HG03175 (cell line): ENCODE measurements around the gene CYBC1.

Source experiments
- ATAC-seq: cut with Tn5 transposase; IDR thresholded peaks from one replicate; pipeline ENCODE4 v1.9.1; 2021; ENCODE audit warnings: mild to moderate bottlenecking, moderate library complexity; ENCODE audit not compliant: unreplicated experiment

CYBC1 gene

DNA sequence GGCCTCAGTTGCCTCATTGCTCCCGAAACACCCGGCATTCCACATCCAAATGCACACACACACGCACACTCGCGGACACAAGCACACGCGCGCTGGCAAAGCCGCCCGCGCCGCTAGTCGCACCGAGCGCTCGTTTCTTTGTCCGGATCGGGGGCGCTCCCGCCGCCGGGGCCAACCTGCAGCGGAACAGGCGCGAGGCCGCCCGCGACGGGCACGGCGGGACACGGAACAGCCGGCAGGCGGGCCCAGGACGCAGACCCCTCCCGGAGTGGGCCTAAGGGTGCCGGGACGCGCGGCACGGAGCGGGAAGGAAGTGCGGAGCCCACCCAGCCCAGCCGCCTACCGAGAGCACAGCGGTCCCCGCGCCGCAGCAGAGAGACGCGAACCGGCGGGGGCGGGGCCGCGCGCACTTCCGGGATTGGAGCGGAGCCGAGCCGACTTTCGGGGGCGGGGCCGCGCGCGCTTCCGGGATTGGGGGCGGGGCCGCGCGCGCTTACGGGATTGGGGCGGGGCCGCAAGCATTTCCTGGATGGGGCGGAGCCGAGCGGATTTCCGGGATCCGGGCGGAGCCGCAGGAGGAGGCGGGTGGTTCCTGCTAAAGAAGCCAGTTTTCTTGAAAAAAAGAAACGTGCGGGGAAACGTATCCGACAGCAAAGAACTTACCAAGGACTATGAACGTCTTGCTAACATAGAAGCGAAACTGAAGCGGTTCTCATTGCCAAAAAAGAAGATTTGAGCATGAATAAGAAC is at the start of gene CYBC1:
Gene CYBC1, minus strand, starts transcription at position 396 of the 750 bp plus-strand sequence. CDS start 1,498 bp downstream, outside the sequence.
- peak; percentile 53 for ATAC-seq

DNA sequence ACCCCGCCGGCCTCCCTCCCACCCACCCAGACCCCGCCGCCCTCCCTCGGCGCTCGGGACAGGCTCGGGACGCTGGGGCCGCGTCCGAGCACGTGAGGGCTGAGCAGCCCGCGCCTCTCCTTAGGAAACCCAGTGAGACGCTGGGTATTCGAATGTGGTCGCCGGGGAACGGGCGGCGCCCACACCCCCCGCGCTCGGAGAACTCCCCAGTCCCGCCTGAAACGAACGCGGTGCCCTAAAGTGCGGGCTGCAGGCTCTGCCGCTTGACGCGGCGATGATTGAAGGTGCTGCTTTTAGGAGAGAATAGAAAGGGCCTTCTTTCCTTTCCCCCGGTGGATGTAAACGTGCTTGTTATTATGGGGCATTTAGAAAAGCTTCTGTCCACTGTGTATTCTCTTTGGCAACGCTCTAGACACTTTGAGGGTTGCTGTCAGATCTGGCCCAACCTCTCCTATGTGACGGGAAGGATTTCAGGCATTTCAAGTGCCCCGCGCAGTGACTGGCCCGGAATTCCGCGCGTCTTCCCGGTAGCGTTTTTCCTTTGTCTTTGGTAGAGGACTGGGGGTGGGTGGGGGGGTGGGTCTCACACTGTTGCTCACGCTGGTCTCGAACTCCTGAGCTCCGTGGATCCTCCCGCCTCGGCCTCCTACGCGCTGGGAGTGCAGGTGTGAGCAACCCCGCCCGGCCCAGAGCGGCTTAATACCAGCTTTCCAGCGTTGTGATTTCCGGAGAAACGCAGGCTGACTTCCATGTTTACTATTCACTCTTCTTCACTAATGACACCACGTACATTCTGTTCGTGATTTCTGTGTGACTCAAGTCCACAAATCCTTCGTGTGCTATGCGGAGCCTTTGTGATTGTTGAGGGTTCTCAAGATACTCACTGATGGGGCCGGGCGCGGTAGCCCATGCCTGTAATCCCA is 47.2 kb upstream of the CYBC1 start:
- no peak for ATAC-seq

DNA sequence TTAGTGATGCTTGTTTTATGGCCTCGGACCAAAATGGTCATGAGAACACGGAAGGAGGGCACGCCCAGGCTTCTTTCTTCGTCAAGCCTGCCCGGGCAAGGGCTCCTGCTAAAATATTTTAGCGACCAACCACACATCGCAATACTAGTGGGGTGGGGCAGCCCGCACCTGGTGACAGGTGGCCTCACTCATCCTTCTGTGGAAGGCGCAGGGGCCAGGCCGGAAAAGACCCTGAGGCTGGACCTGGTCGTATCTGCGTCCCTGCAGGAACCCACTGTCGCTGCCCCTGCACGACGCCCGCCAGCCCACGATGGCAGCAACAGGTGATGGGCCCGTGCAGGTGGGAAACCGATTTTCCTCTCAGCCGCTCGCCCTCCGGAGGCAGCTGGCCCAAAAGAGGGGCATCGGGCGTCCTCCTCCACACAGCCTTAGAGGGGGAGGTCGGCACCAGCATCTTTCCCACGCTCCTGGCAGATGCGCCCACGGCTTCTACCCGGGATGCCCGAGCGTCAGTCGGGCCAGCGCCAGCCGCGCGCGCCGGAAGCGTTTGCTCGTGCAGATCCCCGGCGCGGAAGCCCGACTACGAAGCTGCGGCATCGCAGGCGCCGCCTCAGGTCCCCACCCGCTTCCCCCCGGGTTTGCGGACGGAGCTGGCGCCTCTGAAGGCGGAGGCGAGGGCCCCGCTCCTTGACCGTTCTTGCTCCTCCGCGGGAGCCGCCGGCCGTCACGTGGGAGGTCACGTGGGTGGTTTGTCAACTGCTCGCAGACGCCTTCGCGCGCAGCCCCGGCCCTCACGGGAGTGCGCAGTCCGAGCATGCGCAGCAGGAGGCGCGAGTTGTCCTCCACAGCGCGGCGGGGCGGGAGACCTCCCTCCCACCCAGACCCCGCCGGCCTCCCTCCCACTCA is 46.2 kb upstream of the CYBC1 start:
- ATAC-seq, result peak; percentile 69

DNA sequence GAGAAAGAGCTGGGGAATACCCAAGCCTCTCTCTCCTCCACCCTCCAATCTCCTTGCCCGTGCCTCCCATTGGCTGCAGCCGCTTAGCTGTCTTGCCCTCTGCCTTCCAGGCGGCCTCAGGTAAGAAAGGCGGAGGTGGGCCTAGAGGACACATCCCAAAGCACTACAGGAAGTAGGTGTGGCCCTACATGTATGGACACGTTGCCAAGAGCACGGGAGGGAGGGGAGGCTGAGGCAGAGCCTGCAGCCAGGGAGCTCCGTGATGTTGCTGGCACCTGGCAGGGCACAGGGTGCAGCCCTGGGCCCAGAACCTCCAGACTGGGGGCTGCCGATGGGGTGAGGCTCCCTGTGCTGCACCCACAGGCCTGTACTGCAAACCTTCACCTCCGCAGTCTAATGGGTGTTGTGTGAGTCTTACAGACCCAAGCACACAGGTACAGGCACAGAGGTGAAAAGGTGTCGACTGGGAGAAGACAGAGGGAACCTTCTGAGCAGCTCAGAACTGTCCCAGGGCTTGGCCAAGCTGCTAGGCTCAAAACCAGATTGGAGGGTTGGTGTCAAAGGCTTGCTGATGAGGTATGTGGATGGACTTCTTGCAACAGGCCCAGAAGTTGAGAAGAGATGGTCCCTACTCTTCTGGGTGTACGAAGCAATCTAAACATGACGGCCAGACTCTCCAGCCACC is 45.4 kb upstream of the CYBC1 start:
- no peak for ATAC-seq

DNA sequence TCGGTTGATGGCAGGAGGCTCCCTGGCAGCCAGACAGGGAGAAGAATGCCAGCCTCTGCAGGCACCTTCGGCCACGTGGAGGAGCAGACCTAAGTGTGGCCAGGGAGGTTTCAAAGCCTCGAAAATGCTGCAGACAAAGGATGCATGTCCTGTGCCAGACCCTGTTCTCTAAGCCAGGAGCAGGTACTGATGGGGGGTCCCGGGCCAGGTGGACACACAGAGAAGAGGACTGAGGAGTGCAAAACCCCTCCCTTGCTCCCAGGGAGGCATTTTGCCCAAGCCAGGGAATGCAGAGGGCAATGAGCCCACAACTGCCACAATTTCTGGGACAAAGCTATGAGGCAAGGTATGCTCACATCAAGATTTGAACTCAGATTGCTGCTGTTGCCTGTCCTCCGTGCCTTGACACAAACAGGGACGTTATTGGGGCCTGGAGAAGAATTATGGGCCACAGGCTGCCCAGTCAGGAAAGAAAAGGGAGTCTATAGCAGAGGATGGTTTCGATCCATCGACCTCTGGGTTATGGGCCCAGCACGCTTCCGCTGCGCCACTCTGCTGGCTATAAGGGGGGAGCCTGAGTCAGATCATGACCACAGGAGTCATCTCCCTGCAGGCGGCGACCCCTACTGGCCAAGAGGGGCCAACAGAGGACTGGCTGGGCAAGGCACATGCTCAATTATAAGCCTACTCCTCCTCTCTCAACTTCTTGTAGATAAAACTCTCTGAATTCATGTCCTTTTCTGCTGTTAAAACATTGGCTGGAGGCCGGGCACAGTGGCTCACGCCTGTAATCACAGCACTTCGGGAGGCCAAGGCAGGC is 43.9 kb upstream of the CYBC1 start:
- ATAC-seq, result peak; percentile 65

DNA sequence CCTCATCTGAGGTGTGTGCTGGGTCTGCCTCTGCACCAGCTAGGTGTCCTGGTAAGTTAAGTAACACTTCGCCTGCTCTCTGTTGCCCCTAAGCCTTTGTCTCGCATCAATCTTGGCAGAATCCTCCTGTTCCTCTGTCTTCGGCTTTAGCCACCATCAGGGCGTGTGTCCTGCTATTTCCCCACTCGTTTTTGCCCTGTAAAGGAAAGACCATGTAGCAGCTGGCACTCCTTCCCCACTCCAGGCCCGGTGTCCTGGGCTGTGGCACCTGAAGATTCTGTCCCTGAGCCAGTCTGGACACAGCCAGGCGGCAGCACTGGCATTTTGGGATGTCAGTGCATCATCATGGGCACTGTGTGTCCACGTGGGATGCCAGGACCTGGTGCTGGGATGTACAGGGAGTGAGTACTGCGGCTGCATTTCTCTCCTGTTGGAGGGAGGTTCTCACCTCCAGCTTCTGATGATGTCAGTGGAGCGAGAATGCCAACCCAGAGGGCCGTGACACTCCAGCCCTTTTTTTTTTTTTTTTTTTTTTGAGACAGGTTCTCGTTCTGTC is 42.8 kb upstream of the CYBC1 start:
- no peak for ATAC-seq

DNA sequence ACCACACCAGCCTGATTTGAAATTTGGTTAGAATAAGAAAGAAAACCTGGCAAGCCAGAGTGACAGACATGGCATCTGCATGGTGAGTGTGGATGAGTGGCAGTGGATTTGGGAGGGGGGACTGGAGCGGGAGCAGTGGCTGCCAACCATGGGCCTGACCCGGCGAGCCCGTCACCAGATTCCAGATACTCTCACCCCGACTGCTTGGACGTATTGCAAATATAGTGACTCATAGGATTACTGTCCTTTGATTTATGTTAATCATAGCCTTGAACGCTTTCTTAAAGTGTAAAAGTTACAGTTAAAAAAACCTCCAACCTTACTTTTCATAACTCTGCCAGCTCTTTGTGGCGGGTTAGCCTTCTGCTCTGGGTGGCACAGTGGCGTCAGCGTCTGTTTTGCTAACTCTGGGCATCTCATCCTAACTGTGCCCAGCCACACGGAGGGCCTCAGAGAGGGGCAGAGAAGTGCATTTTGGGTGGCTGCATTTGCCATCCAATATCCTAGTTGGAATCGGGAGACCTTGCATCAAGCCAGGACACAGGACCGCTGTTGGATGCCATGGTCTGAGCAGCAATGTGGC is 42.2 kb upstream of the CYBC1 start:
- no peak for ATAC-seq

DNA sequence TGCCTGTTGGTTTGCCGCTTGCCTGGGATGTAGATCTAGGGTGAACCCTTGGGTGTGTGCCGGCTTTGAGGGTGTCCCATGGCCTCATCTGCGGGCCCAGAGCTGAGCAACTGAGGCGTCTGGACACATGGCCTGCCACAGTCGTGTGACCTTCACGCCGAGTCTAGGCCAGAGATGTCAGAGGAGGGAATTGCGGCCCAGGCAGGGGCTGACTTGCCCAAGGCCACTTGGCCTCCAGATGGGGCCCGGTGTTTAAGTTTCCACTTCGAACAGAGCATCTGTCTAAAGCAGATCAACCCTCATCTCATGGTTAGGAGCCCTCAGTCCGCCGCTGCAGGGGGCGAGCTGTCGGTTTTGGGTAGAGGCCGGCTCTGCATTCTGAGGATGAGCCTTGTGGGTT is 41.0 kb upstream of the CYBC1 start:
- ATAC-seq, result no peak

DNA sequence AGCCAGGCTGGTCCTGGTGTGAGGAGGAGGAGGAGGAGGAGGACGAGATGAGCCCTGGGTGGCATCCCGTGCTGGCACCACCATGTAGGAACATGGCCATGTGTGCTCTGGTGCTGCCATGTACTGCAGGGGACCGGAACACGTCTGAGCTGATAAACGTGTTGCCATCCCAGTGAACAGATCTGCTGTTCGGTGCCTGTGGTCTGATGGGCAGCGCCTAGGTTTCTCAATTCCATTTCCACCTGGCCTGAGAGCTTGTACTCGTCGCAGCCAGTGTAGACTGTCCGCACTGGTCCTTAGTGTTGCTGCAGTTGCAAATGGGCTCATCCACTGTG is 40.6 kb upstream of the CYBC1 start:
- no peak for ATAC-seq

DNA sequence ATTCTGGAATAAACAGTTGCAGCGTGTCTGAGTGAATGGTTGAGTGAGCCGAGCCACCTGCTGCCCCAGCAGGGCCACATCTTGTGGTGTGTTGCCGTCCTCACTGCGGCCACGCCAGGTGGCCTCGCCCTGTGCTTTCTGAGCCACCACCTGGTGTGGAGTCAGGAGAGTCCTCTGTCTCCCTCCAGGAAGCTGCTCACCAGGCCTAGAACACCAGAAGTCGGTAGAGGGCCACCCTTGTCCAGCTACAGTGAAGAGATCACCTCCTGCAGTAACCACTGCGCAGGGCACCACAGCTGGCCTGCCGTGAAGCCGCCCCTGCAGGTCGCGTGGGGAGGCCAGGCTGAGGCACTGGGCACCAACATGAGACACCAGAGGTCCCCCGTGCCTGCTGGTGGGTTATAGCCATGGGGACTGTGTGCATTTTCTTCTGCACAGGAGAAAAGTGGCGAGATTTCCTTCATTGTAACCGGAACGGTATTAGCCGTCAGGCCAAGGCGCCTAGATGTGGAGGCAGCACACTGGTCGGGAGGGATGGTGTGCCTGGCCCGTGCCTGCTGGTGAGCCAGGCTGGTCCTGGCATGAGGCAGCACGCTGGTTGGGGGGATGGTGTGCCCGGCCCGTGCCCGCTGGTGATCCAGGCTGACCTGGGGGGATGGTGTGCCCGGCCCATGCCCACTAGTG is 40.1 kb upstream of the CYBC1 start:
- no peak for ATAC-seq

DNA sequence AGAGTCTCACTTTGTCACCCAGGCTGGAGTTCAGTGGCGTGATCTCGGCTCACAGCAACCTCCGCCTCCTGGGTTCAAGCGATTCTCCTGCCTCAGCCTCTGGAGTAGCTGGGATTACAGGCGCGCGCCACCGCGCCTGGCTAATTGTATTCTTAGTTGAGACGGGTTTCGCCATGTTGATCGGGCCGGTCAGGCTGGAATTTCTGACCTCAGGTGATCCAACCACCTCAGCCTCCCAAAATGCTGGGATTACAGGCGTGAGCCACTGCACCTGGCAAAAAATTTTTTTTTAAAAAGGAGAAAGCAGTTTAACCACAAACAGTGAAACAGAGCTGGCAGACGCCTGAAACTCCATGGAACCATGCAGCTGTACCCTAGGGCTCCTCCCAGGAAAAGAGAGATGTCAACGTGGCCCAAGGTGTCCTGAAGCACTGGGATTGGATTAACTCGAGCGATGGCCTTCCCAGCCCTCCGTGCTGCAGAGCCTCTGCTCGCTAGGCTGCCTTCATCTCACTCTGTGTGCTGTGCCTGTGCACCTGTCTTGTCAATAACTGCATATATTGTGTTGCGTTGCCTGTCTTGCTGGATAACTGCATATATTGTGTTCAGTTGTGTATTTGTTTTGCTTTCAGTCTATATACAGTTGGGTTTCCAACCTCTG is 39.4 kb upstream of the CYBC1 start:
- no peak for ATAC-seq

DNA sequence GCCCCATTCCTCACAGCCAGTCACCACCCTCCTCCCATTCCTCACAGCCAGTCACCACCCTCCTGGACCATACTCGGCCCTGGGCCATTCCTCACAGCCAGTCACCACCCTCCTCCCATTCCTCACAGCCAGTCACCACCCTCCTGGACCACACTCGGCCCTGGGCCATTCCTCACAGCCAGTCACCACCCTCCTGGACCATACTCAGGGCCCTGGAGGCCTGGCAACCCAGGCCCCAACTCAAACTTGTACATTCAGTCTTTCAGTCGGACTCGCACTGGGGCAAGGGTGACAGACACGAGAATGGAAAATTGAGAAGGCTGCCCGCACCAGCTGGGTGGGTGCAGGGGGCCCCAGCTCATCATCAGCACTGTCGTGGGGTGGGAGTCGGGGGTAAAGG is 38.6 kb upstream of the CYBC1 start:
- no peak for ATAC-seq

DNA sequence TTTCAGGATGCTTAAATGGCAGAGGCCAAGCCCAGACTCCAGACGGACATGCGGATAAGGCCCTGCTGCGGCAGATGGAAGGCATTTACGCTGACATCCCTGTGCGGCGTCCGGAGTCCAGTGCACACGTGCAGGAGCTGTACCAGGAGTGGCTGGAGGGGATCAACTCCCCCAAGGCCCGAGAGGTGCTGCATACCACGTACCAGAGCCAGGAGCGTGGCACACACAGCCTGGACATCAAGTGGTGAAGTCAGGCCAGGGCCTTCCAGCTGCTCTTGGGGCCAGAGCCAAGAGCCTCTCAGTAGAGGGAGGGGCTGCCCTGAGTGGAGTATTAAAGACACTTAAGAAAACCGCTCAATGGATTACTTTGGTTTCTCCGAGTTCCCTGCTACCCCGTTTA is 37.4 kb upstream of the CYBC1 start:
- ATAC-seq, result no peak

DNA sequence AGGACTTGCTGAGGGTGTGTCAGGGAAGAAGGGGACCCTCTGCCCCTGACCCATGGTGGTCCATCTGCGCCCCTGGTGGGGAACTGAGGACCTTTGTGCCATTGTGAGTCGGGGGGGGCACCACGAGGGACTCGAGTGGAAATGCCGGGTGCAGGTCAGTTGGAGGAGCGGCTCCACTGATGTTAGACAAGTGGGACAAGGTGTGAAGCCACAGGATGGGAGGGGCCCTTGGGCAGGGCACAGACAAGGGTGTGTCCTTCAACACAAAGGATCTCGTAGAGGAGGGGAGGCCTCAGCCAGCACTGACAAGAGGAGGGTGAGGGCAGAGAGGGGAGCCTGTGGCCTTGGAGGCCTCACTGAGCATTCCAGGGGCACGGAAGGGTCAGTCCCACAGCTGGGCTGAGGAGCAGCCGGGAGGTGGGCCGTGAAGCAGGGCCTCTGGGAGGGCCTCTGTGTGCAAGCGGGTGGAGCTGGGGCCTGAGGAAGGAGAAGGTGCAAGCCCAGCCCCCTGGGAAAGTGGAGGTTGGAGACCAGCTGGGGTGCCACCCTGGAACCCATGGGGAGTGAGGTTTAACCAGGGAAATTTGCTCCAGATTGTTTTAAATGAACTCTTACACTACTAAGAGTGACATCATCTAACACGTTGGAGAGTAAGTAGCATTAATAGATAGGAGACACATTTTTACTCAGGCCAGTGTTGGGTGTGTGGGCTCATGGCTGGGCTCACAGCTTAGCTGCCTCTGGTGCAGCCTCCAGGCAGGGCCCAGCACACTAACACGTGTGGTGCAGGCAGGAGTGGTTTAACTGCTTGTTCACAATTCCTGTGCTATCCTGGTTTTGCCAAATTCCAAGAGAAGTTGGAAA is 35.9 kb upstream of the CYBC1 start:
- ATAC-seq, result no peak

DNA sequence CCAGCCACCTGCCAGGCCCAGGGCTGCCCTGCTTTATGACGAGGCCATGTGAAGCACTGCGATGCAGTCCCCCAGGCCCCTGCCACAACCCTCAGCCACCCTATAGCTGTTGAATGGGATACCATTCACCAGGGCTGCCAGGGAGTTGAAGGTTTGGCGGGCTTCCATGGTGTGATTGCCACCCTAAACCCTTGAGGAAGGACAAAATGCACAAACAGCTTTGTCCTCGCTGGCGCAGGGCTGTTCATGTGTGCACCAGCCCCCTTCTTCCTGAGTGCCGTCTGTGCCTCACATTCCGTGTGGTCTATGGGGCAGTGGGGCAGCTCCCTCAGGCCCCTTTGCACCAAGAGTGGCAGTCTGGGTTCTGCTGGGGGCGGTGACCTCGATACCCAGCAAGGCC is 33.3 kb upstream of the CYBC1 start:
- ATAC-seq, result no peak

DNA sequence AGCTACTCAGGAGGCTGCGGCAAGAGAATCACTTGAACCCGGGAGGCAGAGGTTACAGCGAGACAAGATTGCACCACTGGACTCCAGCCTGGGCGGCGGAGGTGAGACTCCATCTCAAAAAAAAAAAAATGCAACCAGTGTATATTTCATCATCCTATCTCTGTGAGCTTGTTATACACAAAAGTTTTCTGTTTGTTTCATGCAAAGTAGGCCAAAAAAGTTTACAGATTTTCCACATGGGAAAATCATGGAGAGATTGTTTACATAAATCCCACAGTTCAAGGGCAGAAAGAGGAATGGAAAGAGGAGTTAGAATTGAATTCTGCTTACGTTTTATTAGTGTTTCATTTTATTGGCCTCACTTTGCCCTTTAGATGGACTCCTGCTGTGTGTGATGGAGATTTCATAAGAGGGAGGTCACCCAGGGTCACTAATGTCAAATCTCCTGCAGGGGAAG is 32.7 kb upstream of the CYBC1 start:
- no peak for ATAC-seq

DNA sequence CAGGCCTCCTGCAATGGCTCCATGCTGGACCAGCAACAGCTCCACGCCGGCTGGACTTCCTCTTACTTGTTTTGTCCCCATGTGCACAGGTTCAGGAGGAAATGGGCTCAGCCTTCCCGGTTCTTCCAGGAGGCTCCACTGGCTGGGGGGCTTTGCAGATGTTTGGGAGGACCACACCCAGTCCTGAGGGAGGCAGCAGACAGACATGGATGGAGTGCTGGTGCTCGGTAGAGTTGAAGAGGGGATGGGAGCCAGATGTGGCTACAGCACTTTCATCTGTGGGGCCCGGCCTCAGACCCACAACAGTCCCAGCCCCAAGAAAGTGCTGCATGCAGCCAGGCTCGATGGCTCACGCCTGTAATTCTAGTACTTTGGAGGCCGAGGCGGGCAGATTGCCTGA is 29.8 kb upstream of the CYBC1 start:
- ATAC-seq, result no peak
